Activated CD4-positive, alpha-beta T cell treated with anti-CD3 and anti-CD28 coated beads for 4 hours (primary cell): ENCODE data around the gene RBM47.
"Not testable (repeated sequence)": the region's sequence is repeated elsewhere in the genome, so short reads cannot be mapped to it uniquely, and the experiment has no call there.

ENCODE experiments used
- DNase-seq, 2 donors: peaks; one replicate each; pipeline ENCODE4 v3.0.0-alpha.2; 2020

Gene RBM47

GRCh38 chr4:40585201-40585799 is 44.4 kb downstream of the RBM47 start:
- DNase-seq = no peak

- no peak for DNase-seq
Measured at GRCh38 chr4:40584517-40585141, 45.0 kb downstream of the RBM47 start.

GRCh38 chr4:40583850-40584439 is 45.7 kb downstream of the RBM47 start:
- DNase-seq = no peak

- DNase-seq = no peak
Measured at GRCh38 chr4:40582413-40582812, 47.3 kb downstream of the RBM47 start.

GRCh38 chr4:40581254-40582140 is 48.2 kb downstream of the RBM47 start:
- DNase-seq = no peak

- no peak for DNase-seq
Measured at GRCh38 chr4:40579983-40580382, 49.7 kb downstream of the RBM47 start.

- no peak for DNase-seq
Measured at GRCh38 chr4:40577588-40578253, 51.9 kb downstream of the RBM47 start.

GRCh38 chr4:40576651-40577480 is 52.8 kb downstream of the RBM47 start:
- DNase-seq = no peak

- no peak for DNase-seq
Measured at GRCh38 chr4:40575846-40576245, 53.8 kb downstream of the RBM47 start.

GRCh38 chr4:40573593-40574311 is 55.9 kb downstream of the RBM47 start:
- DNase-seq = no peak

- DNase-seq = no peak
Measured at GRCh38 chr4:40572692-40573310, 56.9 kb downstream of the RBM47 start.

- DNase-seq = no peak
Measured at GRCh38 chr4:40571208-40571607, 58.5 kb downstream of the RBM47 start.

GRCh38 chr4:40570348-40571077 is 59.2 kb downstream of the RBM47 start:
- no peak for DNase-seq

- DNase-seq = no peak
Measured at GRCh38 chr4:40564815-40565483, 64.7 kb downstream of the RBM47 start.

GRCh38 chr4:40564004-40564403 is 65.7 kb downstream of the RBM47 start:
- DNase-seq = no peak

GRCh38 chr4:40563401-40563800 is 66.3 kb downstream of the RBM47 start:
- no peak for DNase-seq

GRCh38 chr4:40562681-40563080 is 67.0 kb downstream of the RBM47 start:
- DNase-seq = no peak

- no peak for DNase-seq
Measured at GRCh38 chr4:40562208-40562607, 67.5 kb downstream of the RBM47 start.

GRCh38 chr4:40561543-40562177 is 68.0 kb downstream of the RBM47 start:
- not testable (repeated sequence) for DNase-seq
